AG09319 (cell line): ENCODE results near the gene SNX13.

Experiments used
- DNase-seq: peaks from one replicate; pipeline ENCODE4 v3.0.0-alpha.2; 2010; ENCODE audit warnings: low read depth; ENCODE audit errors: extremely low read depth
- CTCF ChIP-seq: IDR thresholded peaks from 2 replicates; pipeline ENCODE4 v1.5.1; 2011; ENCODE audit warnings: low read depth, mild to moderate bottlenecking, inconsistent platforms, low read length, moderate library complexity

Gene SNX13

GRCh38 chr7:17848516-17848915, 91.8 kb downstream of the SNX13 start:
- TF ChIP-seq CTCF = no peak
- DNase-seq = no peak

GRCh38 chr7:17846935-17847334, 93.4 kb downstream of the SNX13 start:
- DNase-seq = no peak

GRCh38 chr7:17845197-17845547, 95.1 kb downstream of the SNX13 start:
- TF ChIP-seq CTCF = no peak
- no peak for DNase-seq

More at GRCh38 chr7:17846935-17847334, 93.4 kb downstream of the SNX13 start:
- no peak for TF ChIP-seq CTCF

GRCh38 chr7:17844514-17845196, 95.6 kb downstream of the SNX13 start:
- TF ChIP-seq CTCF = no peak
- no peak for DNase-seq

- DNase-seq = no peak
- no peak for TF ChIP-seq CTCF
Measured at GRCh38 chr7:17844022-17844421, 96.3 kb downstream of the SNX13 start.

- no peak for TF ChIP-seq CTCF
- no peak for DNase-seq
Measured at GRCh38 chr7:17843041-17843440, 97.3 kb downstream of the SNX13 start.

- no peak for TF ChIP-seq CTCF
- DNase-seq = no peak
Measured at GRCh38 chr7:17832820-17833355, 107.4 kb downstream of the SNX13 start.
